HG03378 (cell line): ENCODE results near the gene GEMIN7.

Source experiments
- ATAC-seq: cut with Tn5 transposase; IDR thresholded peaks from one replicate; pipeline ENCODE4 v1.9.1; 2021; ENCODE audit warnings: mild to moderate bottlenecking, moderate library complexity; ENCODE audit not compliant: unreplicated experiment

The GEMIN7 gene, protein sequence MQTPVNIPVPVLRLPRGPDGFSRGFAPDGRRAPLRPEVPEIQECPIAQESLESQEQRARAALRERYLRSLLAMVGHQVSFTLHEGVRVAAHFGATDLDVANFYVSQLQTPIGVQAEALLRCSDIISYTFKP

DNA sequence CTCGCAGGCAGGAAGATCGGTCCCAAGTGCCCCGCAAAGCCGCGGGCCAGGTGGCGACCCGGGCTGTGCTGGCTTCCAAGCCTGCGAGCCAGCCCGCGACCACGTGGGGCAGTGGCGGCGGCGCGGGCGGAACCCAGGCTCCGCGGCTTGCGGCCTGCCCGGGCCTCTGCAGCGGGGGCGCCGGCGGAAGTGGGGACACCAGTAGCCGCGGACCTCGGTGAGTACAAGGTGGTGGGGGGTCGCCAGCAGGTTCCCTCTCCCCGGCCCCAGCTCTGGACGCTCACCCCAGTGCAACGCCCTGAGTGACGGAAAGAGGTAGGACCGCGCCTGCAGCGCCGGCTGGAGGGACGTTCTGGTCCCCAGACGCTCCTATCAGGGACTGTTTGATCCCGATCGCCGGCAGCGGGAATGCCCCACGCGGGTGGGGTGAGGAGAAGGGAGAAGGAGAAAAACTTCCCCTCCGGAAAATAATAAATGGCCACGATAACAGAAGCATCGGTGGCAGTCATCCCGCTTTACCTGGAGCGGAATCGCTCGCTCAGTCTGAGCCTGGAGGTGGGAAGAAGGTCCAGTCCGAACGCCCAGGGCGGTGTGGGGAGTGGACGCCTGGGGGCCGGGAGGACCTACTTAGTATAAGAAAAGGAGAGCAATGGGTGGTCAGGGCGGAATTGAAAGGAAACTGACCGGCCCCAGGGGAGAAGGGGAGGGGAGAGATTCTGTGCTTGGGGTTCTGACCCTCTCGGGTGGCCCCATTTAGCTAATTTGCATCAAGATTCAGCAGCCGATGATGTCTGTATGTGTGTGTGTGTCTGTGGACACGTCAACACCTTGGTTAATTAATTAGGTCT, at the start of gene GEMIN7:
TSS of gene GEMIN7 (plus strand) at position 198 of the 848 bp plus-strand sequence. CDS start 10,855 bp downstream, outside the sequence.
- ATAC-seq: no peak

DNA sequence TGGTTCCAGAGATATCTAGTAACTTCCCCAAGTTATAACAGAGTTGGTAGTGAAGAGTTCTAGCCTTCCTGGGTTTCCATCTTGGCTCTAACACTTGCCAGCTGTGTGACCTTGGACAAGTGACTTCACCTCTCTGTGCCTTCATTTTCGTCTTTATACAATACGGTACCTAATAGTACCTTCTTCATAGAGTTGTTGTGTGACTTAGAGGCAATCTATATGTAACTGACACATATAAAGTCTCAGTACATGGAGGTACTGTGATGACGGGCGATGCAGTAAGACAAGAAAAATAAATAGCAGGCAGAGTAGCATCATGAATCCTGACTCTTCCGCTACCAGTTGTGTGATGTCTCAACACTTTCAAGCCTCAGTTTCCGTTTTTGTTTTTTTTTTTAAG, 48.2 kb upstream of the GEMIN7 start:
- ATAC-seq: no peak

DNA sequence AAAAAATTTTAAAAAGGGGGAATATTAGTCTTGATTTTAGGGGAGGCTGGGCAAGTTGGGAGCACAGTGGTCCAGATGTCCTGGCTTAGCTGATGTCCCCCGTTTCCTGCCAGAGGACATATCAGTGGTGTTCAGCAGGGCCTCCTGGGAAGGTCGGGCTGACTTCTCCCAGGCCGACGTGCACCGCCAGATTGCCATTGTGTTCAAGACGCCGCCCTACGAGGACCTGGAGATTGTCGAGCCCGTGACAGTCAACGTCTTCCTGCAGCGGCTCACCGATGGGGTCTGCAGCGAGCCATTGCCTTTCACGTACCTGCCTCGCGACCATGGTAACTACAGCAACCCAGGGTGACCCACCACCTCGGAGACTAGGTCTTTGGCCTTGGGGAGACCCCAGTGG, 46.6 kb upstream of the GEMIN7 start:
- ATAC-seq: no peak

DNA sequence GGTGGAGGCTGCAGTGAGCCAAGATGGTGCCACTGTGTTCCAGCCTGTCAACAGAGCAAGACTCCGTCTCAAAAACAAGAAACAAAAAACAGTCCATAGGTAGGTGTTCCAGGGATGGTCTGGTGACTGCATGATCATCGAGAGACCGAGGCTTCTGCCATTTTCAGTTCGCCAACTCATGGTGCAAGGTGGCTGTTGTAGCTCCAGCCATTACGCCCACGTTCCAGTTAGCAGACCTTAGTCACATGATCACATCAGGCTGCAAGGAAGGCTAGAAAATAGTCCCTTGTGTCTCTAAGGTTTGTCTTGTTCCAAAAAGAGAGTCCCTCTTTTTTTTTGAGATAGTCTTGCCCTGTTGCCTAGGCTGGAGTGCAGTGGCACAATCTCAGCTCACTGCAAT, 43.3 kb upstream of the GEMIN7 start:
- no peak for ATAC-seq

DNA sequence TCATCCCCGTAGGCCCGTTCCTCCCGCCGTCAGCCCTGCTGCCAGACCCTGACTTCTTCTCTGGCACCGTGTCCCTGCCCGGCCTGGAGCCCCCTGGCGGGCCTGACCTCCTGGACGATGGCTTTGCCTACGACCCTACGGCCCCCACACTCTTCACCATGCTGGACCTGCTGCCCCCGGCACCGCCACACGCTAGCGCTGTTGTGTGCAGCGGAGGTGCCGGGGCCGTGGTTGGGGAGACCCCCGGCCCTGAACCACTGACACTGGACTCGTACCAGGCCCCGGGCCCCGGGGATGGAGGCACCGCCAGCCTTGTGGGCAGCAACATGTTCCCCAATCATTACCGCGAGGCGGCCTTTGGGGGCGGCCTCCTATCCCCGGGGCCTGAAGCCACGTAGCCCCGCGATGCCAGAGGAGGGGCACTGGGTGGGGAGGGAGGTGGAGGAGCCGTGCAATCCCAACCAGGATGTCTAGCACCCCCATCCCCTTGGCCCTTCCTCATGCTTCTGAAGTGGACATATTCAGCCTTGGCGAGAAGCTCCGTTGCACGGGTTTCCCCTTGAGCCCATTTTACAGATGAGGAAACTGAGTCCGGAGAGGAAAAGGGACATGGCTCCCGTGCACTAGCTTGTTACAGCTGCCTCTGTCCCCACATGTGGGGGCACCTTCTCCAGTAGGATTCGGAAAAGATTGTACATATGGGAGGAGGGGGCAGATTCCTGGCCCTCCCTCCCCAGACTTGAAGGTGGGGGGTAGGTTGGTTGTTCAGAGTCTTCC, 41.5 kb upstream of the GEMIN7 start:
- ATAC-seq: no peak

DNA sequence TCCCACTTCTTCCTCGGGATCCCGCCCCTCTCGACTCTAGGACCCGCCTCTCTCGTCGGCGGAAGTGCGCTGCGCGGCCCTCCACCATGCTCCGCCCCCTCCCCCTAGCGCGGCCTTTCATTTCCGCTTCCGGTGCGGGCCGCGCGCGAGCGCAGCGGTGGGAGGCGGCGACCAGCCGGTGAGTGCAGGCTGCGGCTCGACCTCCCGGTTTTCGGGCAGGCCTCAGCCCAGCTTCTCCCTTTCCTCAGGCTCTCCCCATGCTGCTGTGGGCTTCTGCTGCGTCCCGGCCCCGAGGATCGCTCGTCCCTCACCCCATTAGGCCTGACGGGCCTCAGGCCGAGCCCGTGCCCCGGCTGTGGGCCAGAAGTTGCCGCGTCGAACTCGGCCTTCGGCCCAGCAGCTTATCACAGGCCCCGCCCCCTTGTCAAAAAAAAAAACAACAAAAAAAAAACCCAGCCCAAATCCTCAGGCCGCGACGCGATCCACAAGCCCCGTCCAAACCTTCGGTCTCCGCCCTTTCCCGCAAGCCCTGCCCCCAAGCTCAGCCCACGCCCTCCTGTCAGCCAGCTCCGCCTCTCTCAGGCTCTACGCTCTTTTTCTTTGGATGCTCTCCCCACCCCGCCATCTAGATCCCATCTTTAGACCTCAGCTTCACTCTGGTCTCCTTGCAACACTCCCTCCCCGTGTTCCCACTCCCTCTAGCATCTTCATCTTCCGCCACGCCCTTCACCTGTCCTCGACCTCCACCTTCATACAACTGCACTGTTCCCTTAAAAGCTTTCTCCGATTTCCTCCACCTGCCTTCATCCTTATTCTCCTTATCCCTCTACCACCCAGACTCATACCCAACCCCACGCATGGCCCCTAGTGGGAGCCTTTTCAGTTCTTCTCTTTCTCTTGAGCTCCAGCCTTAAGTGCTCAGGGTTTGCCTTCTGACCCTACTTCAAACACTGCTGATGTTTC, 39.8 kb upstream of the GEMIN7 start, which contains the start of gene CLASRP:
TSS of gene CLASRP (plus strand) at position 115 of the 963 bp plus-strand sequence. CDS start 1,168 bp downstream, outside the sequence.
- ATAC-seq: no peak

DNA sequence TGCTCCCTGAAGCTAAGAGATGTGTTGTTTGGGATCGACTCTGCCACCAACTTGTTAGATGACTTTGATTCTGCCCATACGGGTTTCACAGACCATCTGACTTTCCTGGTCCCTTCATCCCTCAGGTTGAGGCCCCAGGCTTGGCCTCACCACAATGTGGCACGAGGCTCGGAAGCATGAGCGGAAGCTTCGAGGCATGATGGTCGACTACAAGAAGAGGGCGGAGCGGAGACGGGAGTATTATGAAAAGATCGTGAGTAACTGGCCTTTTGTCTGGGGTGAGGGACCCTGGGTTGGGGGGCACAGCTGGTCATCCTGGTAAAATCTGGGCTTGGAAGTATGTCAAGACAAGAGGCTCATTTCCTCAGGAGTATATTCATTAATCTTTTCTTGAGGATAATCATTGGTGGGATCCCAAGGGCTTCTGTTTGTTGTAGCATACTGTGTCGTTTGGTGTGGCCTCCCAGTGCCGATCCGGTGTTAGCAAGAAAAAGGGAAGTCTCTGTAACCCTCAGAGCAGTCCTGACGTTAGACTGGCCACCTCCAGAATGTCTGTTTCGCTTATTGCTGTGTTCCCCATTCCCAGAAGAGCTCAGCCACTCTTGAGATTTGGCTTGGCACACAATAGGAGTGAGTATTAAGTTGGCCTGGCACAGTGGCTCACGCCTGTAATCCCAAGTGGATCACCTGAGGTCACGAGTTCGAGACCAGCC, 38.8 kb upstream of the GEMIN7 start:
- ATAC-seq: no peak

DNA sequence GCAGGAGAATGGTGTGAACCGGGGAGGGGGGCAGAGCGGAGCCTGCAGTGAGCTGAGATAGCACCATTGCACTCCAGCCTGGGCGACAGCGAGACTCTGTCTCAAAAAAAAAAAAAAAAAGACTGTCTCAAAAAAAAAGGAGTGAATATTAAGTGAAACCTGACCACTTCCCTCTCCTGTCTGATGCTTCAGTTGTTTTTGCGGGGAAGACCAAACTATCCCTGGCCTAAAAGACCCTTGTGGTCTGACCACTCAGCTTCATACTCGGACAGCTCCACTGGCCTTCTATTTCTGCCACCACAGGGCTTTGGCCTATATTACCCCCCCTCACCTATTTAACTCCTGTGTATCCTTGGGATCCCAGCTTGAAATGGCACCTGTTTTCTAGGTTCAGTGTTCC, 37.9 kb upstream of the GEMIN7 start:
- ATAC-seq: no peak

DNA sequence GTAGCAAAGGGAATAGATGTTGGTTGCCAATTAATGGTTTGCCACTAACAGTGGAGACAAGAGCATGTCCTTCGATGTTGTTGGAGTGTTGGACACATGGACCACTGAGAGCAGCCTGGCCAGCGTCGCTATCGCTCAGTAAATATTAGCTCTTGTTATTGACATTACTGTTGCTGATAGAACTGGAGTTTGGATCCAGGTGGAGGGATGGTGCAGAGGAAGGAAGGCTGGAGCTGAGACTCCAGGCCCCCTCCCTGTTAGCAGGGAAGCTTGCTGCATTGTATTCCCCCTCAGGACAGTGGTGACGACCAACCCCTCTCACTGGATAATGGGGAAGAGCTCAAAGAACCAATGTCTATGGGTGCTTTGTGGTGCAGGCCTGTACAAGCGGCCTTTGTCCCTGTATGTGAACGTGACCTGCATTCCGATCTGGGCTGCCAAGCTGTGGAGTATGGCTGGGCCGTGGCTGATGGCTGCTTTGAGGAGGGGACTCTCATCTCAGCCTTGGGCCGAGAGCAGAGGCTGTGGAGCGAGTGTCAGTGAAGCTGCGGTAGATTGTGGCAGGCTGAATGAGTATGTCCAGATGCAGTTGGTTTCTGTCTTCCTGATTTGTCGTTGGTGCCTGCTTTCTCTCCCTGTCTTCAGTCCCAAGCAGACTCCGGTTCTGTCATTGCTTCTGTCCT, 33.2 kb upstream of the GEMIN7 start:
- no peak for ATAC-seq

DNA sequence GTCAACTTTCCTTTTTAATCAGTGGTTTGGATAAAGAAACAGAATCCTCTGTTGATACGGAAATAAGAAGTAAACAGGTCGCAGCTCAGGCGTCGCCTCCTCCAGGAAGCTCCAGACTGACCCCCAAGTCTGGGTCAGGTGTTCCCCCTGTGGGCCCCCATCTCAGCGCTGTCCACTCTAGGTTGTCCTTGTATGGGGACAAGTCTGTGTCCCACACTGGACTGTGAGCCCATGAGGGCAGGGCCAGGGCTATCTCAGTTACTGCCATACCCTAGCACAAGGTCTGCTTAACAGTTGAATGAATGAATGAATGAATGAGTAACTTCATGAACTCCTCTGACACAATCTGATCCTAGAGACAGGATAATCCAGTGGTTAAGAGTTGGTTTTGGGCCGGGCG, 32.7 kb upstream of the GEMIN7 start:
- no peak for ATAC-seq

DNA sequence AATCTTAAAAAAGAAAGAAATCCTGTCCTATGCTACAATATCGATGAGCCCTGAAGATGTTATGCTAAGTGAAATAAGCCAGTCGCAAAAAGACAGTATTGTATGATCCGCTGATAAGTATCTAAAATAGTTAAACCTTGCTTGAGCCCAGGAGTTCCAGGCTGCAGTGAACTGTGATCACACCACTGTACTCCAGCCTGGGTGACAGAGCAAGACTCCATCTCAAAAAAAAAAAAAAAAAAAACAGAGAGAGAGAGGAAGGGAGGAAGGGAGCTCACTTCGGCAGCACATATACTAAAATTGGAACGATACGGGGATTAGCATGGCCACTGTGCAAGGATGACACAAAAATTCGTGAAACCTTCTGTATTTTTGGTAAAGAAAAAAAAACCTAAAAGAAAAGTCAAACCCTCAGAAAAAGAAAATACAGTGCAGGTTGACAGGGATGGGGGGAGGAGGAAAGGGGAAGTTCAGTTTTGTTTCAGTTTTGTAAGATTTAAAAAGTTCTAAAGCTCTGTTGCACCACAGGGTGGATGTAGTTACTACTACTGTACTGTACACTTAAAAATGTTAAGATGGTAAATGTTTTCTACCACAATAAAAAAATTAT, 31.8 kb upstream of the GEMIN7 start:
- peak; percentile 49 for ATAC-seq

DNA sequence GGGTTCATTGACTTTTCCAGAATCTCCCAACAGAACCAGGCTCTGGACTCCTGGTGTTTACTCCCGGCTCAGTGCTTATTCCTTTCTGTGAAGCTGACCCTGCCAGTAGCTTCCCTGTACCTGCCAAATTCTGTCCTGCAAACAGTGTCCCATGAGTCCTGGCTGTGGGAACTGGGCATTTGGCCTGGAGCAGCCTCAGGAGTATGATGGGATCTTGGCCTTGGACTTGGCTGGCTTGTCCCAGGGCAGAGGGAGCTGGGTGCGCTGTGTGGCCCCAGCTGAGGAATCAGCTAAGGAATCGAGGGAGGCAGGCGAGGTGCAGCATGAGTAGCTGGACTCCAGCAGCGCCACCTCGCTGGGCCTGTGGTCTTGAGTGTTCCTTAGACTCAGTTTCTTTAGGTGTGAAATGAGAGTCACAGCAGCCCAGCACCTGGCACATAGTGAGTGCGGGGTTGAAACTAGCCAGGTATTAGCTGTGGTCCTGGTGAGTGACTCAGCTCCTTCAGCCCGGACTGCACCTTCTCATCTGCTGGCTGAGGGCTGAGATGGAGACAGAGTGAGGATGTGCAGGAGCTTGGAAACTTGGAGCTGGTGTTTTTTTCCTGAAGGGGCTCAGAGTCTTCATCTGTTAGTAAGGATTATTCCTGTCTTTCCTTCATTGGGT, 29.9 kb upstream of the GEMIN7 start:
- no peak for ATAC-seq

DNA sequence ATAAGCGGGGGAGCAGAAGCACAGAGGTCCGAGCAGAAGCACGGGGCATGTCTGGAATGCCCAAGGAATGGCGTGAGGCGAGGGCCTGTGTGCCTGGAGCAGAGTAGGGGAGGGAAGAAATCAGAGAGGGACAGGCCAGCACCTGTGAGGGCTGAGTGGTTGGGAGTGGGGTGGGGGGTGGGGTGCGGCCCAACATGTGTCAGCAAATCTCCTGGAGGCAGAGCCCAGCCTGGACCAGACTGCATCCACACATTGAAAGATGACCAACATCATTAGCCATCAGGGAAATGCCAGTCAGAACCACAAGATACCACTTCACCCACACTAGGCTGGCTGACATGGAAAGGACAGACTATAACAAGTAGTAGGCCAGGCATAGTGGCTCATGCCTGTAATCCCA, 29.0 kb upstream of the GEMIN7 start:
- no peak for ATAC-seq

DNA sequence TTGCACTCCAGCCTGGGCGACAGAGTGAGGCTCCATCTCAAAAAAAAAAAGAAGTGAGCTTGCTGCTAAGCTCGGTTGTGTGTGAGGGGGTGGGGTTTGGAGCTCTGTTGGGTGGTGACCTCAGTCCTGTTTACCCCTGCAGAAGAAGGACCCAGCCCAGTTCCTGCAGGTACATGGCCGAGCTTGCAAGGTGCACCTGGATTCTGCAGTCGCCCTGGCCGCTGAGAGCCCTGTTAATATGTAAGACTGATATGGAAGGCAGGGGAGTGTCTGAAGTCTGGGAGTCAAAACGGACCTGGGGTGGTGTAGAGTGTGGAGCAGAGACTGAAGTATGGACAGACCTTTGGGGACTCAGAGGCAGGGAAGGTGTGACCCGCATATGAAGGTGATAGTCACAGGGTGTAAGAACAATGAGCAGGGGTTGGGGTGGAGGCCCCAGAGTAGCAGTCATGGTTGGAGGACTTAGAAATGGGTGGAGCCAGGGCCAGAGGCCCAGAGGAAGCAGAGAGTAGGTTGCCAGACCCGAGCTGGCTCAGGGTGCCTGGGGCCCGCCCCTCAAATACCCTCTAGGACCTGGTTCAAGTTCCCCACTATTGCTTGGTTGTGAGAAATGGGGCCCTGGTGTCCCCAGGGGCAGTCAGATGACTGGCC, 27.0 kb upstream of the GEMIN7 start:
- ATAC-seq: no peak

DNA sequence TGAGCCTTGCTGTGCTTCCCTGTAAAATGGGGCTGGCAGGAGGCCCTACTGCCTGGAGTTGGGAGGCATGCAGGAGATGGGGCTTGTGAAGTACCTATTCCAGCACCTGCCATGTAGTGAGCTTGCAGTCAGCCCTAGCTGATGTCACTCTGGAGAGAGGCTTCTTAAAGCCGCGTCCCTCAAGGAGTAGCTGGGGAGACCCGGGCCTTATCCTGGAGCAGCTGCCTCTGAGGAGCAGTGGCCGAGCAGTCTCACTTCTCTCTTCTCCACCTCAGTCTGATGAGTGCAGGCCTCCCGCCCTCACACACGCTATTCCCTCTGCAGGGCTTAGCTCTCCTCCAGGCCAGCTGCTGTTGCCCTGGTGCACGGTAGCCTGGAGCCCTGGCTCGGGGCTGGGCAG, 22.2 kb upstream of the GEMIN7 start:
- ATAC-seq: no peak

DNA sequence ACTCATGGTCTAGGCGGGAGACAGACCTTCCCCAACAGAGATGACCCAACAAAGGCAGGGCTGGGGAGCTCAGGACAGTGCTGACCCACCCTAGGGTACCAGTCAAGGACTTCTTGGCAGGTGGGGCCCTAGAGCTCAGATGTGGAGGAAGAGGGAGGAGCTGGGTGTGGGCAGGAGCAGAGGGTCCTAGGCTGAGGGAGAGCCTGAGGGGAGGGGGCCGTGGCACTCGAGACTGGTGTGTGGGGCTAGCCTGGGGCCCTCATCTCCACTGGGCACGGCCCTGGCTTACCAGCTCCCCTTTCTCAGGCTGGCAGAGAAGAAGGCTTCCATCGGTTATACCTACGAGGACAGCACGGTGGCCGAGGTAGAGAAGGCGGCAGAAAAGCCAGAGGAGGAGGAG, 21.6 kb upstream of the GEMIN7 start:
- ATAC-seq: no peak

DNA sequence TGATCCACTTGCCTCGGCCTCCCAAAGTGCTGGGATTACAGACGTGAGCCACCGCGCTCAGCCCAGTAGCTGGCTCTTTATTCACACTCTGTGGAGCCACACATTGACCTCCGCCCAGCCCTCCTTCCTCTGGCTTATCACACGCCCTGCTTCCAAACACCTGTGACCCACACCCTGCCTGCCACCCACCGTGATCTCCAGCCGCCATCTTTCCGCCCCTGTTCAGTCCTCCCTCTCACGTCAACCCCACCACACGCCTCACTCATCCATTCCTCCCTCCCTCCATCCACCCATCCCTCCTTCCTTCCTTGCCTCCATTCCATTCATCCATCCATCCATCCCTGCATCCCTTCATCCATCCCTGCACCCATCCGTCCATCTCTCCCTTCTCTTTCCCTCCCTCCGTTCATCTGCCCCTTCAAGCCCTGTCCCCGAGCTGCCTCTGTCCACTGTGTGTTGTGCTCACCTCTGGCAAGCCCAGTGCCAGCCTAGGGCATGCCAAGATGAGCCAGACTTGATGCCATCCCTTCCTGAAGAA, 20.4 kb upstream of the GEMIN7 start:
- ATAC-seq: no peak
